PFSK-1 (cell line): Measurements from ENCODE around the gene EIF2B1.

ENCODE experiments used
- POLR2AphosphoS5 ChIP-seq: IDR thresholded peaks from 2 replicates; pipeline ENCODE4 v1.6.1; 2012; ENCODE audit warnings: low read depth, mild to moderate bottlenecking, control low read depth, low read length, moderate library complexity
- SIN3A ChIP-seq: IDR thresholded peaks from 2 replicates; pipeline ENCODE4 v1.6.1; 2012; ENCODE audit warnings: mild to moderate bottlenecking, low read length, moderate library complexity, borderline replicate concordance; ENCODE audit not compliant: insufficient read depth

DNA sequence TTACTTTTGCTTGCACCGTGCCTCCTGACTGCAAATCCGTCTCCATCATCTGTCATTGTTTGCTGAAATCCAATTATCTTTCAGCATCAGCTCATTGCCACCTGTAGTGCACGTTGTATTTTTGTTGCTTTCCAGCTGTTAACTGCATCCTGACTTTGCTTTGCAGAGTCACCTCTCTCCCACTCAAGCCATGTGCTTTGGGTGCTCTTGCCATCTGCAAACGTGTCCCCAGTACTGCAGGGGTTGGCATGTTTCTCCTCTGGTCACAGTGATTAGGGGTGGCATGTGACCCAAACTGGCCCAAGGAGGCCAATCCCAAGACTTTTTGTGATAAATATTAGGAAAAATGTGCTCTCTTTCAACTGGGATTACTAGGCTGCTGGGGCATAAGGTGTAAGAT lies 59.6 kb downstream of the EIF2B1 start:
- TF ChIP-seq POLR2AphosphoS5 (no peak), SIN3A (no peak)
